ENCODE measurements around the gene CDC42BPA. TPM values are rescaled to one million over a fixed set of nuclear protein-coding genes. Genes with fewer than 3 reads are reported as not detected.

The CDC42BPA gene
- total RNA-seq, 1 donor from 2014 or later = 42.7 TPM

GRCh38 chr1:227317523-227318015, 723 bp downstream of the CDC42BPA start:
- no peaks in the 10 kb centered on the region for H3K9me3 ChIP-seq
- no peak for TF ChIP-seq POLR2A (IDR thresholded peaks at IDR 0.05)
- TF ChIP-seq CTCF (IDR thresholded peaks at IDR 0.05) = peak in 1 of 3 experiments; percentile 25
- peak; percentile 46 for TF ChIP-seq POLR2AphosphoS5 (IDR thresholded peaks at IDR 0.05; ENCODE audit: insufficient read depth in 1 of 2, low read depth in 1 of 2)
- H3K4me3 ChIP-seq = peak overlapping the region; percentile 65 to 70
- no peaks in the 10 kb centered on the region for H3K27me3 ChIP-seq
- intact Hi-C loops (cut with DNase I) = no loop called here
- peak overlapping the region; percentile 90 for H3K27ac ChIP-seq
- no peaks in the 10 kb centered on the region for H3K36me3 ChIP-seq
- DNase-seq (ENCODE audit: extremely low spot score in 2 of 2) = no peak
- H3K4me1 ChIP-seq = peaks cover 25% of the 10 kb centered on the region

- TF ChIP-seq POLR2A (IDR thresholded peaks at IDR 0.05) (no peak), CTCF (IDR thresholded peaks at IDR 0.05) (no peak), POLR2AphosphoS5 (IDR thresholded peaks at IDR 0.05; ENCODE audit: insufficient read depth in 1 of 2, low read depth in 1 of 2) (no peak)
- no peaks in the 10 kb centered on the region for H3K9me3 ChIP-seq
- H3K27ac ChIP-seq = no peak overlapping the region
- peaks cover 29% of the 10 kb centered on the region for H3K4me1 ChIP-seq
- no peak for DNase-seq (ENCODE audit: extremely low spot score in 2 of 2)
- H3K27me3 ChIP-seq = no peaks in the 10 kb centered on the region
- intact Hi-C loops (cut with DNase I) = no loop called here
- H3K36me3 ChIP-seq = no peaks in the 10 kb centered on the region
- H3K4me3 ChIP-seq = peak overlapping the region; percentile 65 to 70
Observed at GRCh38 chr1:227317011-227317451, 1.3 kb downstream of the CDC42BPA start.

GRCh38 chr1:227316456-227316855, 1.8 kb downstream of the CDC42BPA start:
- H3K4me1 ChIP-seq = peaks cover 29% of the 10 kb centered on the region
- H3K36me3 ChIP-seq = no peaks in the 10 kb centered on the region
- H3K9me3 ChIP-seq = no peaks in the 10 kb centered on the region
- no peak for TF ChIP-seq POLR2AphosphoS5 (IDR thresholded peaks at IDR 0.05; ENCODE audit: insufficient read depth in 1 of 2, low read depth in 1 of 2)
- TF ChIP-seq POLR2A (IDR thresholded peaks at IDR 0.05) = no peak
- TF ChIP-seq CTCF (IDR thresholded peaks at IDR 0.05) = no peak
- no peak overlapping the region for H3K27ac ChIP-seq
- intact Hi-C loops (cut with DNase I) = no loop called here
- H3K4me3 ChIP-seq = peak overlapping the region; percentile 65 to 70
- no peak for DNase-seq (ENCODE audit: extremely low spot score in 2 of 2)
- H3K27me3 ChIP-seq = no peaks in the 10 kb centered on the region

- intact Hi-C loops (cut with DNase I) = no loop called here
- H3K9me3 ChIP-seq = no peaks in the 10 kb centered on the region
- no peak for DNase-seq (ENCODE audit: extremely low spot score in 2 of 2)
- no peak for TF ChIP-seq POLR2AphosphoS5 (IDR thresholded peaks at IDR 0.05; ENCODE audit: insufficient read depth in 1 of 2, low read depth in 1 of 2)
- no peak for TF ChIP-seq CTCF (IDR thresholded peaks at IDR 0.05)
- TF ChIP-seq POLR2A (IDR thresholded peaks at IDR 0.05) = no peak
- no peaks in the 10 kb centered on the region for H3K36me3 ChIP-seq
- no peaks in the 10 kb centered on the region for H3K27me3 ChIP-seq
- H3K27ac ChIP-seq = no peak overlapping the region
- H3K4me3 ChIP-seq = peak overlapping the region; percentile 65 to 70
- peaks cover 29% of the 10 kb centered on the region for H3K4me1 ChIP-seq
Observed at GRCh38 chr1:227315629-227316346, 2.5 kb downstream of the CDC42BPA start.
